CD4-positive, alpha-beta T cell treated with Interleukin-12 subunit alpha and Interleukin-12 subunit beta, for 1 hour (primary cell): Measurements from ENCODE around the gene NELFE.
A peak's percentile ranks its signal among the peaks of the same experiment; 100 is the strongest.
"Not testable (repeated sequence)": the region's sequence is repeated elsewhere in the genome, so short reads cannot be mapped to it uniquely, and the experiment has no call there.

Experiments used
- DNase-seq: peaks from one replicate; pipeline ENCODE4 v3.0.0-alpha.2; 2020

The NELFE gene

GRCh38 chr6:31958741-31959739 is at the start of gene NELFE, which contains the start of gene SKIC2:
Gene NELFE (minus strand): TSS chr6:31958971. CDS start chr6:31958446, 525 bp downstream.
Gene SKIC2 (plus strand): TSS chr6:31959175. CDS start chr6:31959193, 18 bp downstream.
- DNase-seq, result peak; percentile 99

- not testable (repeated sequence) for DNase-seq
Observed at GRCh38 chr6:32008037-32008436, 49.3 kb upstream of the NELFE start.

GRCh38 chr6:32007086-32007485 is 48.3 kb upstream of the NELFE start:
- DNase-seq, result not testable (repeated sequence)

- not testable (repeated sequence) for DNase-seq
Observed at GRCh38 chr6:32005991-32006529, 47.3 kb upstream of the NELFE start.

- not testable (repeated sequence) for DNase-seq
Observed at GRCh38 chr6:32005538-32005880, 46.7 kb upstream of the NELFE start.

GRCh38 chr6:32004864-32005537 is 46.2 kb upstream of the NELFE start:
- DNase-seq, result not testable (repeated sequence)

- not testable (repeated sequence) for DNase-seq
Observed at GRCh38 chr6:32004393-32004792, 45.6 kb upstream of the NELFE start.

GRCh38 chr6:32003301-32003700 is 44.5 kb upstream of the NELFE start:
- not testable (repeated sequence) for DNase-seq

- not testable (repeated sequence) for DNase-seq
Observed at GRCh38 chr6:32002546-32003268, 43.9 kb upstream of the NELFE start.

GRCh38 chr6:31996385-31996784 is 37.6 kb upstream of the NELFE start:
- DNase-seq, result not testable (repeated sequence)

- DNase-seq, result not testable (repeated sequence)
Observed at GRCh38 chr6:31994421-31994820, 35.6 kb upstream of the NELFE start.

GRCh38 chr6:31989363-31989762 is 30.6 kb upstream of the NELFE start:
- DNase-seq, result not testable (repeated sequence)

- DNase-seq, result not testable (repeated sequence)
Observed at GRCh38 chr6:31981744-31982143, 23.0 kb upstream of the NELFE start, which contains the start of gene C4A. Gene C4A (plus strand): TSS chr6:31982057. CDS start chr6:31982108, 51 bp downstream.

GRCh38 chr6:31980998-31981397 is 22.2 kb upstream of the NELFE start:
- DNase-seq, result not testable (repeated sequence)

- not testable (repeated sequence) for DNase-seq
Observed at GRCh38 chr6:31980195-31980876, 21.6 kb upstream of the NELFE start.

GRCh38 chr6:31979238-31979898 is 20.6 kb upstream of the NELFE start:
- DNase-seq, result no peak

- no peak for DNase-seq
Observed at GRCh38 chr6:31978831-31979230, 20.1 kb upstream of the NELFE start.

GRCh38 chr6:31977816-31978431 is 19.2 kb upstream of the NELFE start:
- no peak for DNase-seq

GRCh38 chr6:31976065-31976464 is 17.3 kb upstream of the NELFE start:
- not testable (repeated sequence) for DNase-seq

- DNase-seq, result no peak
Observed at GRCh38 chr6:31972709-31973350, 14.1 kb upstream of the NELFE start.
